ENCODE data around the gene SHLD2. TPM values are rescaled to one million over a fixed set of nuclear protein-coding genes. Genes with fewer than 3 reads are reported as not detected.
"Not testable (repeated sequence)": the region's sequence is repeated elsewhere in the genome, so short reads cannot be mapped to it uniquely, and the experiment has no call there.

SHLD2 gene
- total RNA-seq, 1 donor from 2014 or later: 28.7 TPM

GRCh38 chr10:87213806-87214205, 118.8 kb downstream of the SHLD2 start:
- H3K27me3 ChIP-seq (ENCODE audit: control insufficient read depth, insufficient read depth, low read length); H3K4me3 ChIP-seq (ENCODE audit: low read depth, low read length); FAIRE-seq; DNase-seq (ENCODE audit: low read depth); H3K36me3 ChIP-seq (ENCODE audit: control insufficient read depth, insufficient read depth, low read length): not testable (repeated sequence)

GRCh38 chr10:87216120-87216519, 121.1 kb downstream of the SHLD2 start:
- H3K4me3 ChIP-seq (ENCODE audit: low read depth, low read length); DNase-seq (ENCODE audit: low read depth); FAIRE-seq; H3K27me3 ChIP-seq (ENCODE audit: control insufficient read depth, insufficient read depth, low read length); H3K36me3 ChIP-seq (ENCODE audit: control insufficient read depth, insufficient read depth, low read length): not testable (repeated sequence)

- FAIRE-seq: not testable (repeated sequence)
Observed at GRCh38 chr10:87219370-87219769, 124.4 kb downstream of the SHLD2 start.

GRCh38 chr10:87222789-87223188, 127.8 kb downstream of the SHLD2 start:
- FAIRE-seq; H3K27me3 ChIP-seq (ENCODE audit: control insufficient read depth, insufficient read depth, low read length); H3K4me3 ChIP-seq (ENCODE audit: low read depth, low read length); DNase-seq (ENCODE audit: low read depth); H3K36me3 ChIP-seq (ENCODE audit: control insufficient read depth, insufficient read depth, low read length): not testable (repeated sequence)

More at GRCh38 chr10:87219370-87219769, 124.4 kb downstream of the SHLD2 start:
- H3K27me3 ChIP-seq (ENCODE audit: control insufficient read depth, insufficient read depth, low read length); H3K4me3 ChIP-seq (ENCODE audit: low read depth, low read length); DNase-seq (ENCODE audit: low read depth); H3K36me3 ChIP-seq (ENCODE audit: control insufficient read depth, insufficient read depth, low read length): not testable (repeated sequence)

DNA sequence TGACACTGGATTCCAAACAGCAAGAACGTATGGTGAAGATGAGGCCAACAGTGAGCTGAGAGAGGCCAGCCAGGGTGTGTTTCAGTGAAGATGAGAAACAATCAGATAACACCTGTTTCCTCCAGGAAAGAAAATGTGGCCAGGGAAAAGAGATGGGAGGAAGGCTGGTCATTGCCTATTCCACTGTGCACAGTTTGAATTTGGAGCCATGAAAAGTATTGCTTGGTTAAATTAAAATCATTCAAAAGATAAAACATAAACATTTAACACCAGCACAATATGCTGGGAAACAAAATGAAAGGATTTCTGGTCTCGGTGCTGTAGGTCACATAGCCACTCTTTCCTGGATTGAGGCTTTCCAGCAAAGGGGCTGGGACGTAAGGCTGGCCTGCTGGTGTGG, 130.1 kb downstream of the SHLD2 start, which contains the start of gene NUTM2A:
NUTM2A (plus strand) TSS at position 301 of the 400 bp plus-strand sequence. CDS start 383 bp downstream, outside the sequence.
- not testable (repeated sequence) for DNase-seq (ENCODE audit: low read depth); H3K27me3 ChIP-seq (ENCODE audit: control insufficient read depth, insufficient read depth, low read length); FAIRE-seq; H3K4me3 ChIP-seq (ENCODE audit: low read depth, low read length); H3K36me3 ChIP-seq (ENCODE audit: control insufficient read depth, insufficient read depth, low read length)

DNA sequence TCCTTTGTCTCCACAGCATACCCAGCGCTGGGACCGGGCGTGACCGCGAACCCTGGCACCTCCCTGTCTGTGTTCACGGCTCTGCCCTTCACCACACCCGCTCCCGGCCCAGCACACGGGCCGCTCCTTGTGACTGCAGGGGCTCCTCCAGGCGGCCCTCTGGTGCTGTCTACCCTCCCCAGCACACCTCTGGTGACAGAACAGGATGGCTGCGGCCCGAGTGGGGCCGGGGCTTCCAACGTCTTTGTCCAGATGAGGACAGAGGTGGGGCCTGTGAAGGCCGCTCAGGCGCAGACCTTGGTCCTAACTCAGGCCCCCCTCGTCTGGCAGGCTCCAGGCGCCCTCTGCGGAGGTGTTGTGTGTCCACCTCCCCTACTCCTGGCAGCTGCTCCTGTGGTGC, 133.2 kb downstream of the SHLD2 start:
- not testable (repeated sequence) for FAIRE-seq; H3K36me3 ChIP-seq (ENCODE audit: control insufficient read depth, insufficient read depth, low read length); DNase-seq (ENCODE audit: low read depth); H3K27me3 ChIP-seq (ENCODE audit: control insufficient read depth, insufficient read depth, low read length); H3K4me3 ChIP-seq (ENCODE audit: low read depth, low read length)

- not testable (repeated sequence) for H3K27me3 ChIP-seq (ENCODE audit: control insufficient read depth, insufficient read depth, low read length); FAIRE-seq
Observed at GRCh38 chr10:87229211-87229610, 134.2 kb downstream of the SHLD2 start.

GRCh38 chr10:87234854-87235253, 139.8 kb downstream of the SHLD2 start:
- FAIRE-seq; H3K4me3 ChIP-seq (ENCODE audit: low read depth, low read length); DNase-seq (ENCODE audit: low read depth): not testable (repeated sequence)

More at GRCh38 chr10:87229211-87229610, 134.2 kb downstream of the SHLD2 start:
- not testable (repeated sequence) for H3K4me3 ChIP-seq (ENCODE audit: low read depth, low read length); DNase-seq (ENCODE audit: low read depth); H3K36me3 ChIP-seq (ENCODE audit: control insufficient read depth, insufficient read depth, low read length)

GRCh38 chr10:87237244-87237643, 142.2 kb downstream of the SHLD2 start:
- not testable (repeated sequence) for FAIRE-seq; DNase-seq (ENCODE audit: low read depth); H3K27me3 ChIP-seq (ENCODE audit: control insufficient read depth, insufficient read depth, low read length); H3K4me3 ChIP-seq (ENCODE audit: low read depth, low read length); H3K36me3 ChIP-seq (ENCODE audit: control insufficient read depth, insufficient read depth, low read length)

More at GRCh38 chr10:87234854-87235253, 139.8 kb downstream of the SHLD2 start:
- not testable (repeated sequence) for H3K36me3 ChIP-seq (ENCODE audit: control insufficient read depth, insufficient read depth, low read length); H3K27me3 ChIP-seq (ENCODE audit: control insufficient read depth, insufficient read depth, low read length)

DNA sequence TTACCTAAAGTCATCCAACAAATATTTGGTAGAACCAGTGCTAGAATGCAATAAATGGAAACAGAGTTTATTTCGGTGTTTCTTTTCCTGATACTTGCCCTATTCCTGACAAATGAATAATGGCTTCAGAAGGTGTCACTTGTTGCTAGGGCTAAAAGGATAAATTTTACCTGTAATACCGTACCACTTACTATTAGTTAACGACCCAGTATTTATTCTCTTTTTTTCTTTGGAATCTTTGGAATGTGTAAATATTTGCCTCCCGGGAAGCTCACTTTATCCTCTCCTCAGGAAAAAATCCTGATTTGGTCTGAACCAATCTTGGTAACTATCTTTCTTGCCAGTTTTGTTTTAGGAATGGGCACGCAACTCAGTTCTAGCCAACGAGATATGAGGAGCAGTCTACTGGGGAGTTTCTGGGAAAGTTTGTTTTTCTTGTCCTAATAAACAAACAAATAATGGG, 144.4 kb downstream of the SHLD2 start:
- not testable (repeated sequence) for FAIRE-seq; DNase-seq (ENCODE audit: low read depth); H3K4me3 ChIP-seq (ENCODE audit: low read depth, low read length); H3K36me3 ChIP-seq (ENCODE audit: control insufficient read depth, insufficient read depth, low read length); H3K27me3 ChIP-seq (ENCODE audit: control insufficient read depth, insufficient read depth, low read length)

Other genes starting within 250 kb of the SHLD2 start
- gene MMRN2, start 137.6 kb upstream of the SHLD2 start, total RNA-seq: 3.9 and 6.1 TPM in 2 replicates
- gene SNCG, start 136.6 kb upstream of the SHLD2 start, total RNA-seq: 22.3 and 25.5 TPM in 2 replicates
- 25.3 and 53.6 TPM in 2 replicates for gene ADIRF, start 126.7 kb upstream of the SHLD2 start, total RNA-seq
- 4.7 and 30.6 TPM in 2 replicates for gene FAM25A, start 74.9 kb upstream of the SHLD2 start, total RNA-seq
- 225 and 249 TPM in 2 replicates for gene GLUD1, start 363 bp upstream of the SHLD2 start, total RNA-seq
- 0.26 and 1.2 TPM in 2 replicates for gene NUTM2A, start 130.2 kb downstream of the SHLD2 start, total RNA-seq